Astrocyte (in vitro differentiated cells and primary cell): ENCODE measurements around the gene TBX18. TPM values are rescaled to one million over a fixed set of nuclear protein-coding genes. Genes with fewer than 3 reads are reported as not detected.

Experiments used
- DNase-seq: peaks from one replicate; pipeline ENCODE4 v3.0.0-alpha.2; 2010; ENCODE audit warnings: low read depth
- FAIRE-seq: peaks from 2 replicates; lab custom pipeline; 2011; peaks lifted over from hg19 to GRCh38; lab: Jason Lieb, UNC
- H2AFZ ChIP-seq: 2 replicates; pipeline ENCODE4 v1.6.0; 2012; ENCODE audit warnings: low read depth, low read length, inconsistent platforms
- H3K27ac ChIP-seq: 2 replicates; pipeline ENCODE4 v1.5.1; 2011; ENCODE audit warnings: low read depth, low read length, inconsistent platforms
- H3K27me3 ChIP-seq: 2 replicates; pipeline ENCODE4 v1.6.0; 2011; ENCODE audit warnings: low read length, inconsistent platforms; ENCODE audit not compliant: insufficient read depth
- H3K36me3 ChIP-seq: 2 replicates; pipeline ENCODE4 v1.5.1; 2011; ENCODE audit warnings: low read length, inconsistent platforms; ENCODE audit not compliant: insufficient read depth
- H3K4me1 ChIP-seq: 2 replicates; pipeline ENCODE4 v1.5.1; 2011; ENCODE audit warnings: low read length, inconsistent platforms; ENCODE audit not compliant: insufficient read depth
- H3K4me2 ChIP-seq: 2 replicates; pipeline ENCODE4 v1.6.0; 2012; ENCODE audit warnings: low read length, inconsistent platforms
- H3K4me3 ChIP-seq: 2 replicates; pipeline ENCODE4 v1.5.1; 2011; ENCODE audit warnings: low read depth, mild to moderate bottlenecking, low read length, inconsistent platforms; ENCODE audit not compliant: insufficient read depth
- H3K79me2 ChIP-seq: 2 replicates; pipeline ENCODE4 v1.6.0; 2012; ENCODE audit warnings: mild to moderate bottlenecking, low read length, inconsistent platforms; ENCODE audit not compliant: insufficient read depth
- H3K9ac ChIP-seq: 2 replicates; pipeline ENCODE4 v1.6.0; 2012; ENCODE audit warnings: mild to moderate bottlenecking, low read length, inconsistent platforms
- H3K9me3 ChIP-seq: 2 replicates; pipeline ENCODE4 v1.5.1; 2012; ENCODE audit warnings: low read depth, mild to moderate bottlenecking, low read length, inconsistent platforms; ENCODE audit not compliant: insufficient read depth
- H4K20me1 ChIP-seq: 2 replicates; pipeline ENCODE4 v1.6.0; 2012; ENCODE audit warnings: low read length, inconsistent platforms; ENCODE audit not compliant: insufficient read depth
- H3K27ac Mint-ChIP-seq: one replicate; pipeline ENCODE4 v1.8.0; 2021; ENCODE audit warnings: mild to moderate bottlenecking, mixed read lengths; ENCODE audit not compliant: unreplicated experiment
- H3K27me3 Mint-ChIP-seq: one replicate; pipeline ENCODE4 v1.8.0; 2021; ENCODE audit warnings: low read depth, mixed read lengths; ENCODE audit not compliant: unreplicated experiment
- H3K36me3 Mint-ChIP-seq: one replicate; pipeline ENCODE4 v1.8.0; 2021; ENCODE audit warnings: low read depth, mixed read lengths; ENCODE audit not compliant: unreplicated experiment
- H3K4me1 Mint-ChIP-seq: one replicate; pipeline ENCODE4 v1.8.0; 2021; ENCODE audit warnings: low read depth, mixed read lengths; ENCODE audit not compliant: unreplicated experiment
- H3K4me3 Mint-ChIP-seq: one replicate; pipeline ENCODE4 v1.8.0; 2021; ENCODE audit warnings: mild to moderate bottlenecking, moderate library complexity, mixed read lengths; ENCODE audit not compliant: unreplicated experiment
- H3K9me3 Mint-ChIP-seq: one replicate; pipeline ENCODE4 v1.8.0; 2021; ENCODE audit warnings: mild to moderate bottlenecking, mixed read lengths; ENCODE audit not compliant: unreplicated experiment
- CTCF ChIP-seq: IDR thresholded peaks from 2 replicates; pipeline ENCODE4 v1.5.1; 2011; ENCODE audit warnings: low read depth, mild to moderate bottlenecking, inconsistent platforms, low read length, moderate library complexity; ENCODE audit not compliant: insufficient read depth
- EZH2 ChIP-seq: IDR thresholded peaks from 2 replicates; pipeline ENCODE4 v1.6.1; 2012; ENCODE audit warnings: mild to moderate bottlenecking, low read length, inconsistent platforms; ENCODE audit not compliant: insufficient read depth
- total RNA-seq: library from RNA; stranded (reverse); gene quantifications from 2 replicates; pipeline ENCODE4 v1.2.1, GENCODE V29; 2021

TBX18 gene
- total RNA-seq, 1 donor from 2014 or later, result 12.5 TPM

DNA sequence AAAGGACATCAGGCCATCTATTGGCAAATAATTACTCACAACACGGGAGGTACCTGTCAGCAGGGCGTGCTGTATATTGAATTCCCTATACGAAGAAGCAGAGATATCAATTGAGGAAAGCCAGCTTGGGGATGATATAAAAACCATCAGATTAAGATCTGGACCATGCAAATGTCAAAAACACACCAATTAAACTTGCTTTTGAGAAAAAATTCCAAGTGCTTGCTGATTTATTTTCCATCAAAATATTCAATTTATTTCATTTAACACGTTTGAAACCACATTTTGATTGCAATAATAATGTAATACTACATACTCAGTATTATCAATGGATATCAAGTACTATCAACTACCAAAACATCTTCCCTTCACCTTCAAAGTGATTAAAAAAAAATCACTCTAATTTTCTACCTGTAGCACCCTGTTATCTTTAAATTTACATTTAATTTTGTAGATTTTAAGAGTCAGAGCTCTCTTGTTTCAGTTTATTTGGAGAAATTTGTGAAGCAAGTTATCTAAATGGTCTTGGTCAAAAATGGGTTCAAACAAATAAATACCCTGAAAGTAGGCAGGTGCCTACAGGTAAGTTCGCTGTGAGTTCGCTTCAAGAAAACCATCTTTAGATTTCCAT, 6.8 kb upstream of the TBX18 start:
- H3K9me3 ChIP-seq, result peaks cover 11% of the 10 kb centered on the region
- DNase-seq, result no peak
- H3K4me3 ChIP-seq, result peak overlapping the region; percentile 7
- peaks cover 3% of the 10 kb centered on the region for H3K4me1 ChIP-seq
- peak overlapping the region; percentile 67 for H3K27ac ChIP-seq
- Mint-ChIP-seq H3K27ac (no peak overlapping the region), H3K36me3 (no peaks in the 10 kb centered on the region), H3K27me3 (peaks cover 75% of the 10 kb centered on the region), H3K4me3 (no peak overlapping the region), H3K9me3 (peaks cover 10% of the 10 kb centered on the region), H3K4me1 (no peaks in the 10 kb centered on the region)
- no peak overlapping the region for H2AFZ ChIP-seq
- H3K36me3 ChIP-seq, result no peaks in the 10 kb centered on the region
- peaks cover 88% of the 10 kb centered on the region for H3K27me3 ChIP-seq
- H3K79me2 ChIP-seq, result peaks cover 9% of the 10 kb centered on the region
- H3K9ac ChIP-seq, result peak overlapping the region; percentile 81
- no peak for FAIRE-seq
- H4K20me1 ChIP-seq, result peaks cover 3% of the 10 kb centered on the region
- peak overlapping the region; percentile 87 for H3K4me2 ChIP-seq
- TF ChIP-seq EZH2, result no peak

DNA sequence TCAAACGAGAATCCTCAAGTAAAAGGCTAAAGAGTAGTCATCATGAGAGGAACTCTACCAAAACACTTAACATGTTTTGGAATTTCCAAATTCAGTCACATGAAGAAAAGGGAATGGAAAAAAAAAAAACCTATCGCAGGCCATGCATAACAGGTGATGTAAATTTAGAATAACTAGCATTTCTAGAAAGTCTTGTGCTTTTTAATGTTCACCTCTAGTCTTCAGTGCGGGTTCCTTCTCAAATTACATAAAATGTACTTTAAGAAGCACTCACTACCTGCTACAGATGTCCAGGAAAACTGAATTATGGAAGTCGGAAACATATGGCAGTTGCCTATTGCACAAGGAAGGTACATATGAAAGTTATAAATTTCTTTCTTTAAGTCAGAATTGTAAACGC, 6.1 kb upstream of the TBX18 start:
- H3K79me2 ChIP-seq, result peaks cover 9% of the 10 kb centered on the region
- H3K27ac ChIP-seq, result no peak overlapping the region
- H4K20me1 ChIP-seq, result peaks cover 3% of the 10 kb centered on the region
- Mint-ChIP-seq H3K4me1 (no peaks in the 10 kb centered on the region), H3K27ac (no peak overlapping the region), H3K4me3 (no peak overlapping the region), H3K36me3 (no peaks in the 10 kb centered on the region), H3K27me3 (peaks cover 72% of the 10 kb centered on the region), H3K9me3 (peaks cover 14% of the 10 kb centered on the region)
- H3K4me2 ChIP-seq, result peak overlapping the region; percentile 14
- peaks cover 3% of the 10 kb centered on the region for H3K4me1 ChIP-seq
- DNase-seq, result no peak
- peaks cover 11% of the 10 kb centered on the region for H3K9me3 ChIP-seq
- H3K27me3 ChIP-seq, result peaks cover 89% of the 10 kb centered on the region
- H3K9ac ChIP-seq, result no peak overlapping the region
- H3K4me3 ChIP-seq, result no peak overlapping the region
- H2AFZ ChIP-seq, result no peak overlapping the region
- no peak for FAIRE-seq
- TF ChIP-seq CTCF, result no peak
- H3K36me3 ChIP-seq, result no peaks in the 10 kb centered on the region

- no peak overlapping the region for H3K27ac Mint-ChIP-seq
- H3K4me3 ChIP-seq, result no peak overlapping the region
- H3K36me3 Mint-ChIP-seq, result no peaks in the 10 kb centered on the region
- peaks cover 11% of the 10 kb centered on the region for H3K9me3 ChIP-seq
- peaks cover 9% of the 10 kb centered on the region for H3K79me2 ChIP-seq
- no peaks in the 10 kb centered on the region for H3K36me3 ChIP-seq
- FAIRE-seq (peak; percentile 85), DNase-seq (no peak)
- H3K27me3 ChIP-seq, result peaks cover 83% of the 10 kb centered on the region
- peaks cover 68% of the 10 kb centered on the region for H3K27me3 Mint-ChIP-seq
- H3K27ac ChIP-seq, result peak overlapping the region; percentile 63
- peaks cover 3% of the 10 kb centered on the region for H4K20me1 ChIP-seq
- H2AFZ ChIP-seq, result no peak overlapping the region
- peaks cover 7% of the 10 kb centered on the region for H3K4me1 ChIP-seq
- H3K4me3 Mint-ChIP-seq, result no peak overlapping the region
- peak overlapping the region; percentile 77 for H3K9ac ChIP-seq
- H3K4me2 ChIP-seq, result peak overlapping the region; percentile 77
- H3K4me1 Mint-ChIP-seq, result no peaks in the 10 kb centered on the region
- H3K9me3 Mint-ChIP-seq, result peaks cover 14% of the 10 kb centered on the region
- TF ChIP-seq CTCF (no peak), EZH2 (no peak)
Measured at GRCh38 chr6:84769306-84769705, 4.9 kb upstream of the TBX18 start.
